ENCODE measurements around the gene CAPN14.

GRCh38 chr2:31125918-31126695, 91.2 kb downstream of the CAPN14 start:
- TF ChIP-seq POLR2A (IDR thresholded peaks at IDR 0.05; ENCODE audit: low read length): no peak
- TF ChIP-seq GATA1 (IDR thresholded peaks at IDR 0.05; ENCODE audit: low read depth, low read length): no peak
